HG02588 (cell line): ENCODE measurements around the gene SLC39A9.

Experiments used
- ATAC-seq: cut with Tn5 transposase; IDR thresholded peaks from one replicate; pipeline ENCODE4 v1.9.1; 2021; ENCODE audit warnings: mild to moderate bottlenecking, moderate library complexity; ENCODE audit not compliant: unreplicated experiment

The SLC39A9 gene

GRCh38 chr14:69398053-69398817 lies at the start of gene SLC39A9, which contains the start of gene ERH:
Gene SLC39A9, plus strand, starts transcription at chr14:69398692. Its CDS starts 678 bp downstream, at chr14:69399370.
Gene ERH, minus strand, starts transcription at chr14:69398299. Its CDS starts 66 bp downstream, at chr14:69398233.
- ATAC-seq: peak; percentile 88

- ATAC-seq: no peak
These were observed 49.3 kb upstream of the SLC39A9 start for GRCh38 chr14:69349091-69349777.

- ATAC-seq: no peak
These were observed 47.6 kb upstream of the SLC39A9 start for GRCh38 chr14:69350892-69351291.

GRCh38 chr14:69351385-69351784 lies 47.1 kb upstream of the SLC39A9 start:
- ATAC-seq: no peak

GRCh38 chr14:69351911-69352310 lies 46.6 kb upstream of the SLC39A9 start:
- ATAC-seq: no peak

- no peak for ATAC-seq
These were observed 45.3 kb upstream of the SLC39A9 start for GRCh38 chr14:69353168-69353567.

- ATAC-seq: peak; percentile 89
These were observed 43.9 kb upstream of the SLC39A9 start for GRCh38 chr14:69354383-69355153.

GRCh38 chr14:69355154-69355597 lies 43.3 kb upstream of the SLC39A9 start:
- no peak for ATAC-seq

- no peak for ATAC-seq
These were observed 42.7 kb upstream of the SLC39A9 start for GRCh38 chr14:69355607-69356281.

GRCh38 chr14:69356903-69357543 lies 41.5 kb upstream of the SLC39A9 start:
- ATAC-seq: no peak

GRCh38 chr14:69357544-69358200 lies 40.8 kb upstream of the SLC39A9 start:
- ATAC-seq: no peak

GRCh38 chr14:69358233-69358963 lies 40.1 kb upstream of the SLC39A9 start:
- ATAC-seq: no peak

- ATAC-seq: no peak
These were observed 39.5 kb upstream of the SLC39A9 start for GRCh38 chr14:69358966-69359365.

GRCh38 chr14:69360438-69361108 lies 37.9 kb upstream of the SLC39A9 start:
- ATAC-seq: peak; percentile 48

GRCh38 chr14:69363055-69363454 lies 35.4 kb upstream of the SLC39A9 start:
- ATAC-seq: no peak

- no peak for ATAC-seq
These were observed 34.5 kb upstream of the SLC39A9 start for GRCh38 chr14:69363964-69364363.

- no peak for ATAC-seq
These were observed 34.1 kb upstream of the SLC39A9 start for GRCh38 chr14:69364378-69364777.

- ATAC-seq: no peak
These were observed 32.4 kb upstream of the SLC39A9 start for GRCh38 chr14:69366069-69366468.

- ATAC-seq: no peak
These were observed 31.7 kb upstream of the SLC39A9 start for GRCh38 chr14:69366761-69367160.
